ENCODE results near the gene UBA6. TPM values are rescaled to one million over a fixed set of nuclear protein-coding genes. Genes with fewer than 3 reads are reported as not detected.

Gene UBA6
- total and polyA plus RNA-seq, 9 of the 15 experiments (the other 6 are each of a cell fraction or from before 2014, with no cell fraction given): 22.9 to 139 (median 94.6) TPM

GRCh38 chr4:67721315-67721769, 20.4 kb upstream of the UBA6 start (continued):
- TF ChIP-seq KAT7 (CRISPR knock-in tag; IDR thresholded peaks at IDR 0.05; ENCODE audit: borderline replicate concordance) (peak; percentile 25; the same call in 1 of the 2 replicates), HOMEZ (CRISPR knock-in tag; IDR thresholded peaks at IDR 0.05) (0 out of 2 replicates have a peak, but pooled peaks have one; percentile 44), HNRNPH1 (optimal IDR thresholded peaks at IDR 0.05; ENCODE audit: low read depth, low read length) (no peak), ZNF444 (CRISPR knock-in tag; IDR thresholded peaks at IDR 0.05) (no peak), PHF20 (IDR thresholded peaks at IDR 0.05; ENCODE audit: partially characterized antibody) (no peak), NCOR1 (IDR thresholded peaks at IDR 0.05) (peak; percentile 45), HMG20A (CRISPR knock-in tag; conservative IDR thresholded peaks at IDR 0.05) (no peak), CTCF (IDR thresholded peaks at IDR 0.05 in 2 of 3, conservative IDR thresholded peaks at IDR 0.05 in 1 of 3; ENCODE audit: insufficient read depth in 2 of 3, low read depth in 1 of 3, low read length in 3 of 3) (no peak), ZNF609 (CRISPR knock-in tag; IDR thresholded peaks at IDR 0.05; ENCODE audit: borderline replicate concordance) (no peak), ZNF586 (CRISPR knock-in tag; conservative IDR thresholded peaks at IDR 0.05) (no peak), FUS (optimal IDR thresholded peaks at IDR 0.05; ENCODE audit: low read depth, low read length) (no peak), HDAC1 (IDR thresholded peaks at IDR 0.05) (no peak; a peak in 1 of 4 replicates), ZNF311 (CRISPR knock-in tag; IDR thresholded peaks at IDR 0.05) (0 out of 2 replicates have a peak, but pooled peaks have one; percentile 32), USF1 (CRISPR knock-in tag; IDR thresholded peaks at IDR 0.05) (no peak), SLC30A9 (CRISPR knock-in tag; IDR thresholded peaks at IDR 0.05) (no peak), NUFIP1 (IDR thresholded peaks at IDR 0.05; ENCODE audit: partially characterized antibody) (no peak), TEAD4 (IDR thresholded peaks at IDR 0.05; ENCODE audit: low read length) (peak; percentile 86), TEAD4 (CRISPR knock-in tag; IDR thresholded peaks at IDR 0.05; ENCODE audit: borderline replicate concordance) (no peak), ZNF717 (CRISPR knock-in tag; IDR thresholded peaks at IDR 0.05) (0 out of 2 replicates have a peak, but pooled peaks have one; percentile 43), ZNF584 (CRISPR knock-in tag; IDR thresholded peaks at IDR 0.05; ENCODE audit: low read depth) (no peak), NRF1 (conservative IDR thresholded peaks at IDR 0.05 in 1 of 2, IDR thresholded peaks at IDR 0.05 in 1 of 2) (no peak)

Measured in K562 (cell line).